WTC11 (cell line): ENCODE results near the gene RLF.

Source experiments
- ELF4 ChIP-seq: sonication (generic); formaldehyde crosslinking; IDR thresholded peaks from 2 replicates; pipeline ENCODE4 v1.8.1; 2022; ENCODE audit warnings: low read depth, mild to moderate bottlenecking, moderate library complexity, missing genetic modification reagents
- ZBTB43 ChIP-seq: sonication (generic); formaldehyde crosslinking; IDR thresholded peaks from 2 replicates; pipeline ENCODE4 v1.8.1; 2023; ENCODE audit warnings: mild to moderate bottlenecking, missing genetic modification reagents

GRCh38 chr1:40179496-40180089, 18.4 kb downstream of the RLF start:
- TF ChIP-seq ELF4 = no peak
- TF ChIP-seq ZBTB43 (CRISPR knock-in tag) = no peak
